B cell (primary cell): ENCODE results near the gene RNASE2. TPM values are rescaled to one million over a fixed set of nuclear protein-coding genes. Genes with fewer than 3 reads are reported as not detected.
"Not testable (repeated sequence)": the region's sequence is repeated elsewhere in the genome, so short reads cannot be mapped to it uniquely, and the experiment has no call there.

Experiments used
- ATAC-seq: fragments of 200-7000 bp; cut with Tn5 transposase; one replicate; pipeline ENCODE4 v1.10.0; 2021; ENCODE audit warnings: low read depth, mild to moderate bottlenecking, moderate number of reproducible peaks, moderate library complexity
- CTCF ChIA-PET: fragments of 350-600 bp; sonication (Branson Sonifier 250); formaldehyde crosslinking; loops from one replicate; lab custom pipeline; 2021; ENCODE audit warnings: antibody characterized with exemption, inconsistent platforms; lab: Charles Lee
- POLR2A ChIA-PET: fragments of 350-600 bp; sonication (Branson Sonifier 250); formaldehyde crosslinking; loops from one replicate; lab custom pipeline; 2021; ENCODE audit warnings: antibody characterized with exemption; lab: Charles Lee
- DNase-seq: peaks from one replicate; pipeline ENCODE4 v3.0.0; 2013
- H2AFZ ChIP-seq: 2 replicates; pipeline ENCODE4 v1.6.1; 2012; ENCODE audit warnings: mild to moderate bottlenecking, low read depth, low read length; ENCODE audit not compliant: insufficient read depth, poor library complexity, severe bottlenecking
- H3K27ac ChIP-seq, 2 donors: 1 replicate in 1 of 2; 2 replicates in 1 of 2; pipeline ENCODE4 v1.5.1; 2012 to 2013; ENCODE audit warnings: low read length in 2 of 2, mild to moderate bottlenecking in 2 of 2, moderate library complexity in 1 of 2
- H3K27me3 ChIP-seq, 4 experiments: fragments of 200-600 bp in 1 of 4; sonication (generic) in 1 of 4; replicated peaks in 1 of 4; 1 replicate in 2 of 4; 2 replicates in 2 of 4; pipeline versions ENCODE4 v1.6.1 to v1.7.0; 2013 to 2016; ENCODE audit warnings: low read length in 3 of 4, mild to moderate bottlenecking in 2 of 4, mixed read lengths in 1 of 4, moderate library complexity in 1 of 4; ENCODE audit not compliant: insufficient read depth in 4 of 4, control insufficient read depth in 3 of 4; ENCODE audit errors: control extremely low read depth in 1 of 4
- H3K36me3 ChIP-seq, 2 experiments: replicated peaks in 1 of 2; 1 replicate in 1 of 2; 2 replicates in 1 of 2; pipeline versions ENCODE4 v1.6.1 to v1.7.1; 2013; ENCODE audit warnings: low read length in 1 of 2; ENCODE audit not compliant: insufficient read depth in 2 of 2, control insufficient read depth in 1 of 2; ENCODE audit errors: control extremely low read depth in 1 of 2, extremely low read depth in 1 of 2
- H3K4me1 ChIP-seq, 2 donors: fragments of 200-600 bp in 1 of 2; sonication (generic) in 1 of 2; 1 replicate in 1 of 2; 2 replicates in 1 of 2; pipeline versions ENCODE4 v1.5.1 to v1.6.1; 2013 to 2017; ENCODE audit warnings: low read length in 2 of 2; ENCODE audit not compliant: control insufficient read depth in 2 of 2, insufficient read depth in 2 of 2
- H3K4me2 ChIP-seq: replicated peaks from 2 replicates; pipeline ENCODE3; 2012; ENCODE audit warnings: mild to moderate bottlenecking, low read depth, low read length; ENCODE audit not compliant: poor library complexity, severe bottlenecking
- H3K4me3 ChIP-seq, 5 experiments: fragments of 200-600 bp in 1 of 5; sonication (generic) in 1 of 5; 1 replicate in 3 of 5; 2 replicates in 2 of 5; pipeline versions ENCODE4 v1.5.1 to v1.7.0; 2011 to 2016; ENCODE audit warnings: low read length in 4 of 5, mild to moderate bottlenecking in 4 of 5, low read depth in 2 of 5, control low read depth in 1 of 5, moderate library complexity in 1 of 5; ENCODE audit not compliant: insufficient read depth in 1 of 5; ENCODE audit errors: control extremely low read depth in 1 of 5, extremely low read depth in 1 of 5
- H3K79me2 ChIP-seq: fragments of 200-600 bp; sonication (generic); one replicate; pipeline ENCODE4 v1.6.0; 2016; ENCODE audit warnings: low read length; ENCODE audit not compliant: control insufficient read depth, insufficient read depth
- H3K9ac ChIP-seq: fragments of 200-600 bp; sonication (generic); 2 replicates; pipeline ENCODE4 v1.6.1; 2017; ENCODE audit warnings: mild to moderate bottlenecking, low read length, moderate library complexity
- H3K9me3 ChIP-seq, 3 donors: one replicate each; pipeline versions ENCODE4 v1.6.1 to v1.7.1; 2013; ENCODE audit warnings: low read length in 2 of 3; ENCODE audit not compliant: control insufficient read depth in 2 of 3, insufficient read depth in 1 of 3; ENCODE audit errors: control extremely low read depth in 1 of 3
- H4K20me1 ChIP-seq: 2 replicates; pipeline ENCODE4 v1.6.0; 2012; ENCODE audit warnings: mild to moderate bottlenecking, low read length; ENCODE audit not compliant: insufficient read depth, control insufficient read depth, poor library complexity, severe bottlenecking
- H3K27ac Mint-ChIP-seq: one replicate; pipeline ENCODE4 v1.8.0; 2021; ENCODE audit warnings: mixed read lengths
- H3K27me3 Mint-ChIP-seq: one replicate; pipeline ENCODE4 v1.8.0; 2021; ENCODE audit warnings: mixed read lengths
- H3K4me1 Mint-ChIP-seq: one replicate; pipeline ENCODE4 v1.8.0; 2021; ENCODE audit warnings: mixed read lengths
- H3K4me3 Mint-ChIP-seq: one replicate; pipeline ENCODE4 v1.8.0; 2021; ENCODE audit warnings: mixed read lengths
- H3K9me3 Mint-ChIP-seq: one replicate; pipeline ENCODE4 v1.8.0; 2022; ENCODE audit warnings: mixed read lengths; ENCODE audit not compliant: insufficient read depth
- CTCF ChIP-seq: fragments of 200-600 bp; IDR thresholded peaks from one replicate; pipeline ENCODE4 v1.8.0; 2022; ENCODE audit warnings: antibody characterized with exemption, mild to moderate bottlenecking
- EZH2 ChIP-seq: IDR thresholded peaks from 2 replicates; pipeline ENCODE4 v1.6.1; 2012; ENCODE audit warnings: borderline replicate concordance, low read depth, mild to moderate bottlenecking, moderate library complexity, low read length; ENCODE audit not compliant: insufficient read depth, poor library complexity, severe bottlenecking
- WGBS: methylation state at CpG from one replicate; pipeline ENCODE4 v1.1.5; 2013; ENCODE audit warnings: missing lambda C conversion rate; ENCODE audit not compliant: insufficient coverage; 5-methylcytosine and 5-hydroxymethylcytosine counted together
- intact Hi-C: fragments of 100-400 bp; cut with micrococcal nuclease; formaldehyde crosslinking; loops from one replicate; pipeline ENCODE4 v1.10.0; 2022
- polyA plus RNA-seq: library from polyadenylated mRNA; depleted of rRNA; stranded (reverse); fragments of >200 nt; gene quantifications from 2 replicates; pipeline ENCODE4 v1.2.3, GENCODE V29; 2012
- total RNA-seq, 2 donors: library from RNA; stranded (reverse); fragments of 120-200 nt in 1 of 2; gene quantifications; 1 replicate in 1 of 2; 2 replicates in 1 of 2; pipeline versions ENCODE4 v1.2.3 to v1.2.4, GENCODE V29; 2013 to 2022

The RNASE2 gene
- total and polyA plus RNA-seq, 2 donors (not counting 1 experiment from before 2014, with no cell fraction given) = 0.54 TPM; not detected in 1

- peaks cover 17% of the 10 kb centered on the region for H3K4me1 Mint-ChIP-seq
- no peak overlapping the region for H3K4me3 ChIP-seq
- H3K27ac ChIP-seq = no peak overlapping the region
- peaks cover 0 to 4% (median 0%) of the 10 kb centered on the region in 4 experiments for H3K27me3 ChIP-seq
- no peak for TF ChIP-seq CTCF
- TF ChIP-seq EZH2 = no peak
- ChIA-PET POLR2A (no interaction called here), CTCF (no interaction called here)
- H3K9ac ChIP-seq = no peak overlapping the region
- 100% methylated on average over 2 of the region's 5 CpGs for WGBS
- ATAC-seq (peak; percentile 57), DNase-seq (peak; percentile 27)
- no peaks in the 10 kb centered on the region for H3K79me2 ChIP-seq
- H3K4me3 Mint-ChIP-seq = no peak overlapping the region
- peak overlapping the region; percentile 33 for H2AFZ ChIP-seq
- peak overlapping the region; percentile 22 for H3K4me2 ChIP-seq
- intact Hi-C loops = no loop called here
- H3K9me3 ChIP-seq = no peaks in the 10 kb centered on the region
- H3K4me1 ChIP-seq = peaks cover 8 to 10% of the 10 kb centered on the region in 2 donors
- no peak overlapping the region for H3K27ac Mint-ChIP-seq
- no peaks in the 10 kb centered on the region for H3K36me3 ChIP-seq
- peaks cover 19% of the 10 kb centered on the region for H3K27me3 Mint-ChIP-seq
- no peaks in the 10 kb centered on the region for H3K9me3 Mint-ChIP-seq
- H4K20me1 ChIP-seq = no peaks in the 10 kb centered on the region
Observed at GRCh38 chr14:20935303-20935984, 19.8 kb upstream of the RNASE2 start.

- H3K27ac ChIP-seq, H3K4me1 ChIP-seq, intact Hi-C loops, ATAC-seq, H2AFZ ChIP-seq, H3K36me3 ChIP-seq, H3K4me3 ChIP-seq, DNase-seq, POLR2A ChIA-PET, H3K79me2 ChIP-seq, H3K9me3 ChIP-seq, H3K27ac Mint-ChIP-seq, H3K4me3 Mint-ChIP-seq, H3K9me3 Mint-ChIP-seq, H3K9ac ChIP-seq, CTCF ChIA-PET, H3K4me2 ChIP-seq, H4K20me1 ChIP-seq, H3K4me1 Mint-ChIP-seq: not testable (repeated sequence)
- peaks cover 45% of the 10 kb centered on the region for H3K27me3 Mint-ChIP-seq
- peaks cover 0 to 12% (median 3%) of the 10 kb centered on the region in 4 experiments for H3K27me3 ChIP-seq
- 3% methylated on average over 3 of the region's 6 CpGs for WGBS
Observed at GRCh38 chr14:20945146-20945545, 10.1 kb upstream of the RNASE2 start.

GRCh38 chr14:20946707-20947106 is 8.6 kb upstream of the RNASE2 start:
- WGBS = no CpG with 5 or more reads among the region's 9 CpGs
- H3K4me1 Mint-ChIP-seq, POLR2A ChIA-PET: not testable (repeated sequence)

More at GRCh38 chr14:20946707-20947106, 8.6 kb upstream of the RNASE2 start:
- H3K36me3 ChIP-seq, H3K27ac Mint-ChIP-seq, H4K20me1 ChIP-seq, H3K9ac ChIP-seq, intact Hi-C loops, H3K4me3 Mint-ChIP-seq, H3K4me2 ChIP-seq, H3K4me1 ChIP-seq, H3K9me3 ChIP-seq, H3K4me3 ChIP-seq, ATAC-seq, H3K27ac ChIP-seq, H3K79me2 ChIP-seq, CTCF ChIA-PET, DNase-seq, H2AFZ ChIP-seq, H3K9me3 Mint-ChIP-seq: not testable (repeated sequence)
- peaks cover 39% of the 10 kb centered on the region for H3K27me3 Mint-ChIP-seq
- H3K27me3 ChIP-seq = peaks cover 0 to 12% (median 3%) of the 10 kb centered on the region in 4 experiments
